Glutamatergic neuron (in vitro differentiated cells): Measurements from ENCODE around the gene BBX. TPM values are rescaled to one million over a fixed set of nuclear protein-coding genes. Genes with fewer than 3 reads are reported as not detected.

Source experiments
- DNase-seq: peaks from one replicate; pipeline ENCODE4 v3.0.0; 2022
- H3K27ac Mint-ChIP-seq: one replicate; pipeline ENCODE4 v1.8.0; 2020; ENCODE audit warnings: mild to moderate bottlenecking, mixed read lengths, inconsistent platforms; ENCODE audit not compliant: unreplicated experiment
- H3K27me3 Mint-ChIP-seq: one replicate; pipeline ENCODE4 v1.8.0; 2020; ENCODE audit warnings: mild to moderate bottlenecking, moderate library complexity, mixed read lengths, inconsistent platforms; ENCODE audit not compliant: unreplicated experiment
- H3K36me3 Mint-ChIP-seq: one replicate; pipeline ENCODE4 v1.8.0; 2020; ENCODE audit warnings: mild to moderate bottlenecking, mixed read lengths, inconsistent platforms; ENCODE audit not compliant: unreplicated experiment
- H3K4me1 Mint-ChIP-seq: one replicate; pipeline ENCODE4 v1.8.0; 2020; ENCODE audit warnings: mild to moderate bottlenecking, low read depth, mixed read lengths, inconsistent platforms; ENCODE audit not compliant: unreplicated experiment
- H3K4me3 Mint-ChIP-seq: one replicate; pipeline ENCODE4 v1.8.0; 2020; ENCODE audit warnings: mild to moderate bottlenecking, mixed read lengths, inconsistent platforms; ENCODE audit not compliant: unreplicated experiment
- H3K9me3 Mint-ChIP-seq: one replicate; pipeline ENCODE4 v1.8.0; 2020; ENCODE audit warnings: mild to moderate bottlenecking, moderate library complexity, mixed read lengths, inconsistent platforms; ENCODE audit not compliant: unreplicated experiment
- CTCF ChIP-seq: fragments of 200-600 bp; sonication (generic); IDR thresholded peaks from one replicate; pipeline ENCODE4 v1.5.0; 2021; ENCODE audit not compliant: partially characterized antibody, unreplicated experiment
- total RNA-seq: library from RNA; stranded (reverse); fragmentation: NEBNext Ultra II Directional; extraction: Animal tissue kit (Norgen Biotek cat#: 25700); gene quantifications from one replicate; pipeline ENCODE4 v1.2.1, GENCODE V29; 2021; ENCODE audit not compliant: unreplicated experiment

BBX gene
- total RNA-seq, 1 donor from 2014 or later: 71.0 TPM

GRCh38 chr3:107752202-107752990, 229.6 kb downstream of the BBX start:
- H3K4me3 Mint-ChIP-seq: no peak overlapping the region
- H3K36me3 Mint-ChIP-seq: no peaks in the 10 kb centered on the region
- H3K27me3 Mint-ChIP-seq: no peaks in the 10 kb centered on the region
- peaks cover 27% of the 10 kb centered on the region for H3K4me1 Mint-ChIP-seq
- peaks cover 2% of the 10 kb centered on the region for H3K9me3 Mint-ChIP-seq
- no peak for TF ChIP-seq CTCF
- no peak for DNase-seq
- peak overlapping the region; percentile 76 for H3K27ac Mint-ChIP-seq

GRCh38 chr3:107753494-107753893, 230.7 kb downstream of the BBX start:
- H3K27me3 Mint-ChIP-seq: no peaks in the 10 kb centered on the region

GRCh38 chr3:107753976-107754375, 231.2 kb downstream of the BBX start:
- Mint-ChIP-seq H3K9me3 (no peaks in the 10 kb centered on the region), H3K27me3 (no peaks in the 10 kb centered on the region), H3K4me1 (peaks cover 20% of the 10 kb centered on the region), H3K27ac (no peak overlapping the region), H3K4me3 (no peak overlapping the region), H3K36me3 (no peaks in the 10 kb centered on the region)
- no peak for TF ChIP-seq CTCF
- no peak for DNase-seq

More at GRCh38 chr3:107753494-107753893, 230.7 kb downstream of the BBX start:
- Mint-ChIP-seq H3K4me1 (peaks cover 20% of the 10 kb centered on the region), H3K27ac (no peak overlapping the region), H3K9me3 (no peaks in the 10 kb centered on the region), H3K4me3 (no peak overlapping the region), H3K36me3 (no peaks in the 10 kb centered on the region)
- peak; percentile 58 for TF ChIP-seq CTCF
- DNase-seq: peak; percentile 52

GRCh38 chr3:107756649-107757048, 233.9 kb downstream of the BBX start:
- H3K36me3 Mint-ChIP-seq: no peaks in the 10 kb centered on the region
- no peaks in the 10 kb centered on the region for H3K27me3 Mint-ChIP-seq
- no peak for TF ChIP-seq CTCF
- H3K4me3 Mint-ChIP-seq: no peak overlapping the region
- no peaks in the 10 kb centered on the region for H3K9me3 Mint-ChIP-seq
- no peak overlapping the region for H3K27ac Mint-ChIP-seq
- H3K4me1 Mint-ChIP-seq: peaks cover 15% of the 10 kb centered on the region
- DNase-seq: no peak

- Mint-ChIP-seq H3K9me3 (no peaks in the 10 kb centered on the region), H3K4me3 (no peak overlapping the region), H3K4me1 (peaks cover 15% of the 10 kb centered on the region), H3K27ac (no peak overlapping the region), H3K27me3 (no peaks in the 10 kb centered on the region), H3K36me3 (no peaks in the 10 kb centered on the region)
- no peak for TF ChIP-seq CTCF
- no peak for DNase-seq
Measured at GRCh38 chr3:107757140-107757539, 234.4 kb downstream of the BBX start.
